Ramos (cell line): ENCODE data around the gene FAM216B.
"Not testable (repeated sequence)": the region's sequence is repeated elsewhere in the genome, so short reads cannot be mapped to it uniquely, and the experiment has no call there.

ENCODE experiments used
- in situ Hi-C: fragments of 300-500 bp; cut with MboI; formaldehyde crosslinking; loops from one replicate; pipeline ENCODE4 v1.14.3; 2022; ENCODE audit warnings: low sequenced_read_pairs; ENCODE audit not compliant: unreplicated experiment

The FAM216B gene

DNA sequence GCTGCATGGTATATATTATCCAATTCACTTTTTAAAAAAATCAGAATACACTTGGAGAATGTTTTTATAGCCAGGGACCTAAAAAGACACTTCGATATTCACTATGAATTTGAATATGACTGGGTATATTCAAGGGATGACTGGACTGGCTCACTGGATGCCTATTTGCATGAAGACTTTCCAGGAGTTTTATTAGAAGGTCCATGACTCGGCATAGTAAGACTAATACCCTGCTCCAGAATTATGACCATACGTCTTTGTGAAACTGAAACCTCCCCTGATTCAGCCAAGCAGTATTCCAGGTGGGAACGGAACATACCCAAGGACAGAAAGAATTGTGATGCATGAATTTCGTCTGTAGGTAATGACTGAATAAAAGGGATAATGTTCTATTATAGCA is 3.9 kb upstream of the FAM216B start:
- in situ Hi-C loops: no loop called here

DNA sequence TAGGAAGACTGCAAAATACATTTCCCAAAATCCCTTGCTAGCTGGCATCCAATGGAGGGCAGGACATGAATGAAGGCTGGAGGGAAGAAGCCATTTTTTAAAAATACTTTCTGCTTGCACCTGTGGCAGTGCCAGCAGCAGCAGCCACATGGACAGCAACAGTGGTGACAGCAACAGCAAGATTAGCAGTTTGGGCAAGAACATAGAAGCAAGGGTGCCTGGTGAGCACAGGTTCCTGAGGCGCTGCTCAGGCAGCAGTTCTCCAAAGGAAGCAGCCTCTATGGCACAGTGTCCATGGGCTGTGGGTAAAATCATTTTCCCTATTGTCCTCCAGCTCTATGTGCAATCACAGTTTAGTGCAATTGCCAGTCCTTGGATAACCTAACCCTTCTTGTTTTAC is 1.3 kb upstream of the FAM216B start:
- in situ Hi-C loops: no loop called here

DNA sequence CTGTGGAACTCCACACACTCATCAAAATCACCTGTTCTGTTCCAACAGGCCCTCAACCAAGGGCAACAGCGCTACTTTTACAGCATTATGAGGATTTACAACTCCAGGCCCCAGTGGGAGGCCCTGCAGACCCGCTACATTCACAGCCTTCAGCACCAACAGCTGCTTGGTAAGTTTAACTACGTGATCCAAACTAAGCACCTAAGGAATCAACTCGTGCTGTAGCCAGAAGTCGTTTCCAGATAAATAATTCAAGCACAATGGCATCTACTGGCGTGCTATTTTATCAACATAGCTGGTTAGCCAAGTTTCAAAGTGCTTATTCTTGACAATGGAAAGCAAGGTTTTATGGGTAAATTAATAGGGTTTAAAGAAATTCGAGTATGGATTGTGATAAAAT is 5.3 kb downstream of the FAM216B start:
- in situ Hi-C loops: no loop called here

DNA sequence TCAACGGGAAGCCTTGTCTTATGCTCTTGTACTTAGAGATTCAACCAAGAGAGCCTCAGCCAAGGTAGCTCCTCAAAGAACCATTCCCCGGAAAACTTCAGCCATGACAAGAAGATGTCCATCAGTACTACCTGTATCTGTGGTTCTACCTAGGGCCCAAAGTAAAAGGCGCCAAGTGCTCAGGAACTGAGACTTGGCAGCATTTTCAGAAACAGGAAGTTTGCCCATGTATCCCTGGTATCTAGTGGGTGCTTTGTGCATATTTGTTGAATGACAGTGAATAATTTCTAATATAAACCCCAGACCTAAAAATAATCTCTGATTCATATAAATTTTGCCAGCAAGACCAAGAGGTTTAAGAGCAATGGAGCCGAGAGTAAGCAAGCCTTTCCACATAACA is 7.2 kb downstream of the FAM216B start:
- in situ Hi-C loops: no loop called here

DNA sequence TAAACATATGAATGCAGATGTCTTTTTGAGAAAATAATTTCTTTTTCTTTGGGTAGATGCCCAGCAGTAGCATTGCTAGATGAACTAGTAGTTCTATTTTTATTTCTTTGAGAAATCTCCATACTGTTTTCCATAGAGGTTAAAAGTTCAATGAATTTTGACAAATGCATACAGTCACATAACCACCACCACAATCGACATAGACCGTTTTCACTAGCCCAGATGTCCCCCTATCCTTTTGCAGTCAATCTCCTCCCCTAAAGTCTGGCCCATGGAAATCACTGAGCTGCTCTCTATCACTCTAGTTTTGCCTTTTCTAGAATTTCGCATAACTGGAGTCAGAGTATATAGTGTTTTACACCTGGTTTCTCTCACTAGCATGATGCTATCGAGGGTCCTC is 10.8 kb downstream of the FAM216B start:
- in situ Hi-C loops: no loop called here

DNA sequence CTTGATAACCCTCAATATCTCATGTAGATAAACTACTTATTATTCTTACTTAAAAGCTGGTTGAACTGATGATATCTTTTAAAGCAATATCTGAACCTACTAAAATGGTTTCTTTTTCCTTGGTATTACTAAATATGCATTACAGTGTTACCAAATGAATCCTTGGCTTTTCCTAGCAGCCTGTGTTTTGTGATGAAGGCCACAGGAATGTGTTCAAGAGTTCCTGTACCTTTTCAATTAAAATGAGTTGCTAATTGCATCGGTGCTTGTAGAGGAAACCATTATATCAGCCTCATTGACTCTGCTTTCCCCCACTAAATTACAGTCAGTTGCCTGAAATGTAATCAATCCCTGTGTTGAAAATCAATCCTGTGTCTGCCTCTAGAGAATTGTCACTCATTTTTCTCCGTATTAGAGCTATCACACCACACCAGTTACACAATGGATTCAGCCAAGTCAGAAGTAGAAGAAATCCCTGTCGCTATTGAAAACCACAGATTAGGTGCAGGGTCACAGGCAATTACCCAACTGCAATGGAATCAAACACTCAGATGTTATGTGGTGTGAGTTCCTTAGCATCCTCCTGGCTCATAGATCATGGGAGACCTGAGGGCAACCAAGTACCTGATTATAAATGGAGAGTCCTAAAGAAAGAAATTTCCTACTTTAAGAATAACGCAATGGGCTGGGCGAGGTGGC is 13.3 kb downstream of the FAM216B start:
- in situ Hi-C loops: no loop called here

DNA sequence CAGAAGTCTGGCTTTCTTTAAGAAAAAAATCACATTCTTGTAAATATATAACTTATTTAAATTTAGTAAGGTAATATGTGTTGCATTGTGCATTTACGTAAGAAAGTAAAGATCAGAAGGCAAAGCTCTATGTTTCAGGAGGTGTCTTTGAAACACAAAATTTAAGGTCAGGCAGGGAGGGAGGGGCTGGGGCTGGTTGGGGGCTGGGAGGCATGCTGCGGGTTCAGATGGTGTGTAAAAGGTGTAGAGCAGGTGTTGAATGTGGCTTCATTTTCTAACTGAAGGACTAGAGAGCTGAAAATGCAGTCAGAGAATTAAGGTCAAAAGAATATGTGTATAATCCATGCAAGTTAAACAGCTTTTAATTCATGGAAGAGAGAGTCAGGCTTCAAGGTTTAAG is 14.3 kb downstream of the FAM216B start:
- in situ Hi-C loops: no loop called here

DNA sequence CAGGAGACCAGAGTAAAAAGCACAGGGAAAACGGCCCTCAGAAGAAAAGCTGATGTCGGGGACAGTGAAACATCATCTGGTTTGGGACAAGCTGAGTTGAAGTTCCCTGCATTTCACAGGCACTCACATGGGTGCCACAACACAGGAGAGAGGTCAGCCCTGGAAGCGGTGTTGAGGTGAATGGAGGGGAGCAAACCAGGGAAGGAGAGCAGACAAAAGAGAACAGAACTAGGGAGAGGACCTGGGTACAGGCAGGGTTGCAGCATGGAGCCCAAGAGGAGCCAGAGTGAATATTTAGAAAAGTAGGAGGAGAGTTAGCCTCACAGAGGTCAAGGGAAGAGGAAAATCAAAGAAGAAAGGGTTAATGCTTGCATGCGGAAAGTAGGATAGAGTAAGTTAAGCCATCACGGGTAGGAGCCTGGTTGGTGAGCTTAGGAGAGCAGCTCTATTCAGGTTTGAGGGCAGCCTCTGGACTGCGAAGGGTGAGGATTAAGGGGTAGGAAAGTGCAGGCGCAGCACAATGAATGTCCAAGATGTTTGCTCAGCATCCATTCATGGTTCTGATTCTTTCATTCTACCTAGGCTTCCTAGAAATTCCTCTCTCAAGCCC is 15.5 kb downstream of the FAM216B start:
- in situ Hi-C loops: no loop called here

DNA sequence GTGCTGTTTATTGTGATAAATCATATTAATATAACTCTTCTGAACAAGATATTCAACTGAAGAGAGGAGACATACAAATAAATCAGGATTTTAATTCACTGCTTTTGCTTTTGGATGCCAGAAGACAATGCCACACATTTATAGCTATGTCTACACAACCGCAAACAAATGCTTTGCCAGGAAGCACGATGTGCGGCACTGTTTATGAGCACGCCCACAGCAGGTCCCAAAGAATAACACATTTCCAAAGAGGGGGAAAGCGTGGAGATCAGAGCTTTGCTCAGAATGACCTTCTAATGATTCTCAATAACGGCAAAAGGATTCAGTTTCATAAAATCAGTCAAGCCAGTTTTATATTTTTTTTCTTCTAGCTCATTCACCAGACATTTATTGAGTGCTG is 16.7 kb downstream of the FAM216B start:
- in situ Hi-C loops: no loop called here

DNA sequence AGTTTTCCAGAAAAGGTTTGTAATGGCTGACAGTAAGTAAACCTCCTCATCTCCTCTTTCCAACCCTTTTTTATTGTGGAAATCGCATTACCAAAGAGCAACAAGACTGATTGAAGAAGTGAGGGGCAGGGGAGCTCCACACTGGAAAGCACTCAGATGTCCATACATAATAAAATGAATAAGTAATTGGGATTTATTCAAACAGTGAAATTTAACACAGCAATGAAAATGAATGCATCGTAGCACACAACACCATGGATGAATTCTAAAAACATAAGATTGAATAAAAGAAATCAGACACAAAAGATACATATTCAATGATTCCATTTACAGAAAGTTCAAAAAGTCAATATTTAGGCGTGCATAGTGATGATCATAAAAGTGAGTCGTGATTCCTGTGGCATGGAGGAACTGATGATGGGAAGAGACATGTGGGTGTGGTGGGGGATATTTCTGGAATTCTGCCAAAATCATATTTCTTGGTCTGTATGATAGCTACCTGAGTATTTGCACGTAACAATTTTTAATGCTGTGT is 18.8 kb downstream of the FAM216B start:
- in situ Hi-C loops: no loop called here

DNA sequence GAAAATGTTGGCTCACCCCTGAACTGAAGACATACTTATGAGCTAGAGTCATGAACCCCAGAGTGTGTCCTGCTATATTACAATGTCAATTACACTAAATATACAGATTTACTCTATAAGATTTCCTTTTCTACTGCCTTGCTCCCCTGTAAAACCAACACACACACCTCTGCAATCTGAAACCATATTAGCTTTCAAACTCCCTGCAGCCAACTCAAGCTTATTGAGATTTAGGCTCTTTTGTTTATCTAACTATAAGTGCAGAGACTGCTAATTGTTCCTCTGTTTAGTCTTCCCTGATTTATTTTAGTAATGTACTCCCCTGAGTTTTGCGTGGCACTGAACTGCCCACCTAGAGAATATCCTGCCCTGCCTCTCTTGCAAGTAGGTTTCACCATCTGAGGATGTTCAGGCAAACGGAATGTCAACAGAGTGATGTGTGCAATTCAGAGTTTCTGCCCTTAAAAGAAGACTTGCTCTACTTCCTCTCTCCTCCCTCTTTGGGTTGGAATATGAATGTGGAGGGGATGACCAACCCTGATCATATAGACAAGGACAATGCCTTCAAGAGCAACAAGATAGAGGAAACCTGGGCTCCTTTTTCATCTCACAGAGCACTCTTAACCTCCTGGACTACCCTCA is 22.3 kb downstream of the FAM216B start:
- in situ Hi-C loops: no loop called here

DNA sequence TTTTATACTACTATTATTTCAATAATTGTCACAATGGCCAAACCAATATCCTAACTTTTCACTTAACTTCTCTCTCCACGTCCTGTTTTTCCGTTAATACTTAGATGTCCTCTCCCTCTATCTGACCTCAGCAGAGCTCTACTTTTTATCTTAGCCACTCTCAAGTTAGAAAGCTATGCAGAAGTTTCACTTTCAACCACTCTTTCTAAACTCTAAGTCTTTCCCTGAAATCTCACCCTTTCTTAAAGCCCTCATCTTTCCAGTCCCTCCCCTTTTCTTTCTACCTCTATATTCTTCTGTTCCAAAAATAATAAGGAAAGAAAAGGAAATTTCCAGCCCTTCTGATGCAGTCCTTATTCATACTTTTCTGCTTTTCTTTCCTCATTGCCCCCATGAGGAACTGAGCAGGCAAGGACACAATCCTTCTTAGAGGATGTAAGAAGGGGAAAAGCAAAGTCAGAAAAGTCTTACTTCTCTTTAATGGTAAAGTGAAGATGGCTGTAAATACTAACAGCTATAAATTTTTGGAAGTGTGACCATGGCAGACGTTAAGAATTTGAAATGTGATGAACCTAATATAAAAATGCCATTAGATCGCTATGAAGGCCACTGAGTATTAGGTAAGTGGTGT is 23.0 kb downstream of the FAM216B start:
- in situ Hi-C loops: no loop called here

DNA sequence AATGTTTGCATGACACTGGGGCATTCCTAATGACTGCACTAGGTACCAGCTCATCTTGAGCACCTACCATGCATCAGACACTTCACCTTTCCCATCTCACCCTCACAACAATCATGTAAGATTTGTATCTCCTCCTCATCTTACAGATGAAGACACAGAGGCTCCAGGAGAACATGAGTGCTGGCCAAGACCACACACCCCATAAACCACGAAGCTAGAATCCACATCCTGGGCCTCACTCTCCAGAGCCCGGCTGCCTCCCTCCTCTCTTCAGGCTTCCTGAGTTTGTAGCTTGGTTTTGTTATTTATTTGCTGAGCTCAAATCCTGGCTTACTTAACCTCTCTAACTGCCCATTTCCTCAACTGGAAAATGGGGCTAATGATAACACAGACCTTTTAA is 25.9 kb downstream of the FAM216B start:
- in situ Hi-C loops: no loop called here

DNA sequence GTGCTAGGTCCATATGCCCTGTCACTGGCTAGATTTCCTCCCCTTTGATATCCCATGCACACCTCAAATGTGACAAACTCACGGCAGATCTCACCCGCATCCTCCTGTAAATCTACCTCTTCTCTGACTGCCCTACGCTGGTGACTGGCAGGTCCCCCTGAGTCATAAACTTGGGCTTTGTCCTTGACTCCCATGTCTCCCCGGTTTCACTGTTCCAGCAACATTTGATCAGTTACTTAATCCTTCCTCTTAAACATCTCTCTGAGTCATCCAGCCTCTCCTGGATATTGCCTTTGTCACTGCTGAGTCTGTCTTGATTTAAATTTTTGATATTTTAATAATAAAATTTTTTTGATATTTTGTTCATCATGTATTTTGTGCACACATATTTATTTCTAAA is 26.5 kb downstream of the FAM216B start:
- in situ Hi-C loops: no loop called here

DNA sequence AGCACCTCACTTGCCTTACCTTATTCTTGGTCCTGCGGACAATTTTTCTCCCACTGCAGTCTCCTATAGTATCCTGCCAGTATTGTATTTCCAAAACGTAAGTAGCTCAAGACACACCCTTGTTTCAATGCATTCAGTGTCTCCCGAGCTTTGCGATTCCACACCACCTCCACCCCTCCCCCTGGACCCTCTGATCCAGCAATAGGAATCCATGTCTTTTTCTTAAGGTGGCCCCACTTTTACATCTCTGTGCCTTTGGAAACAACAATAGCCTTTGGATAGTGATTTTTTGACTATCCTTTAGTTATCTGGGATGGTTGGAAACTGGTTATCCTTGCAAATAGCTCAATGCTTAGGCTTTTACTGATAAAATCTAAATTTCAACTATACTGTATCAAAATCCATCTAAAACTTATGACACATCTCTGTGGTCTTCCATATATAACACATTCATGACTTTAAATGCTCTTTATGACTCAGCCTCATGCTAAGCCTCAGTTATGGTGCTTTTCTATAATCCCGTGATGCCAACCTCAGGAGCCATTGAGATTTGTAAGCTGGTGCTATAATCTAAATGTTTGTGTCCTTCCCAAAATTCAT is 27.1 kb downstream of the FAM216B start:
- in situ Hi-C loops: no loop called here

DNA sequence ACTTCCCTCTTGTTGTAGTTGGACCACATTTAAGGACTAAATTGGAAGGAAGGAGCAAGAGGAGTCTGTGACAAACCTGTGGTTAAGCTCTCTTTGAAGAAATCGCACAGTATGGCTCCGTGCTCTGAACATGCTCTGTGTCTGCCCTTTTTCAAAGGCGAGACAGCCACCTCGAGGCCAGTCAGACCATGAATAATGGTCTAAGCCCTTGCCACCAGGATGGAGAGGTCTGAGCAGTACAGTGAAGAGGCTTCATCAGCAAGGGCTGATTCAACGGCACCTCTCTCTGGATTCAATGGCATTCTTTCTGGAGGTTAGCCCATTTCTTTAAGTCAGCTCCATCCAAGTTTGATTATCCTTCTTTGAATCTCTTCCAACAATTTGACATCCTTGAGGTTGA is 30.9 kb downstream of the FAM216B start:
- in situ Hi-C loops: no loop called here

DNA sequence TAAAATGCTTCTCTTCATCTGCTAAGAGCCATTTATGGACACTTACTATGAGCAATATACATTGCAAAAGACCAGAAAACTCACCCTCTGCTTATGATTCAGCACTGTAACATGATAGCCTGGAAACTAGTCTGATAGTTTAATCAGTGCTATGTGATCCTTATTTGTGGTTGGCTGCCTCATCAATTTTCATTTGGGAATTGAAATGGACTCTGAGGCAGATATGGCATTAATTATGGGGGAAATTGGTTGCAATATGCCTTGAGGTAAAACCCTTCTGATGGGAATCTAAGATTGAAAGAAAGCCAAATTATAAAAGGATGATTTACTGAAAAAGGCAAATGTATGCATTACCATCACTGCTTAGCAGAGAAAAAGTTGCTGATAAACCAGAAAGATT is 33.5 kb downstream of the FAM216B start:
- in situ Hi-C loops: no loop called here

DNA sequence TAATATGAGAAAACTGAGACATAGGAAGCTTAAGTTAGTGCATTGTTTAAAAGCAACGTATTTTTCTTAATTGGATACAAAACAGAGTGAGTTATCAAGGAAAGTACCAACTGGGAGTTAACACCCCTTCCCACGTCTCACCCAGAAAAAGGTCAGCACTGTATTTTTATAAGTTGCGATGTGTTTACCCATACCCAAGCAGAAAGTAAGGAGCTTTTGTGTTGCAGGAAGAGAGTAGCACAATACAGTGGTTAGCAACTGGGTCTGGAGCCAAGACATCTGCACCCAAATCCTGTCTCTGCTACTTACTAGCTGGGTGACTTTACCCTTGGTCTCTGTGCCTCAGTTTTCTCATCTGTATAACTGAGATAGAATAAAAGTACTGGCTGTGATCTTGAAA is 34.3 kb downstream of the FAM216B start:
- in situ Hi-C loops: no loop called here

DNA sequence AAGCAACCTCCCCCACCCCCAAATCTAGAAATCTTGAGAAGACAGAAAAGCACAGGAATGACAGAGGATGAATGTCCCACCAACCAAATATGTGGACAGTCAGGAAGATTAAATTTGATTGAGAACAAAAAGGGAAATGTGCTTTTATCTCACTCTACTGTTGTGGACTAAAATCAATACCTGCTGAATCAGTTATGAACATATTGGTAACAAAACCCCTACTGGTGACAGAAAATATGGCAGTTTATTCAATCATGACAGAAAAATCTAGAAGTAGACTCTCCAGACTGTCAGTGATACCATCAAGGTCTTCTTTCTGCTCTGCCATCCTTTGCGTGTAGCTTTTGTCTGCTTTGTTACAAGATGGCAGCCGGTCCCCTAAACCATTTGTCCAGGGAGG is 35.2 kb downstream of the FAM216B start:
- in situ Hi-C loops: no loop called here

DNA sequence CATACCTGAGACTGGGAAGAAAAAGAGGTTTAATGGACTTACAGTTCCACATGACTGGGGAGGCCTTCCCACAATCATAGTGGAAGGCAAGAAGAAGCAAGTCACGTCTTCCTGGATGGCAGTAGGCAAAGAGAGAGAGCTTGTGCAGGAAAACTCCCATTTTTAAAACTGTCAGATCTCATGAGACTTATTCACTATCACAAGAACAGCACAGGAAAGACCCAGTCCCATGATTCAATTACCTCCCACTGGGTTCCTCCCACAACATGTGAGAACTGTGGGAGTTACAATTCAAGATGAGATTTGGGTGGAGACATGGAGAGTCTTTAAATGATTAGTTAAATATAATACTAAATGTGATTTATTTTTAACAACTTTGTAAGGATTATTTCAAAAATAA is 38.3 kb downstream of the FAM216B start:
- in situ Hi-C loops: not testable (repeated sequence)

DNA sequence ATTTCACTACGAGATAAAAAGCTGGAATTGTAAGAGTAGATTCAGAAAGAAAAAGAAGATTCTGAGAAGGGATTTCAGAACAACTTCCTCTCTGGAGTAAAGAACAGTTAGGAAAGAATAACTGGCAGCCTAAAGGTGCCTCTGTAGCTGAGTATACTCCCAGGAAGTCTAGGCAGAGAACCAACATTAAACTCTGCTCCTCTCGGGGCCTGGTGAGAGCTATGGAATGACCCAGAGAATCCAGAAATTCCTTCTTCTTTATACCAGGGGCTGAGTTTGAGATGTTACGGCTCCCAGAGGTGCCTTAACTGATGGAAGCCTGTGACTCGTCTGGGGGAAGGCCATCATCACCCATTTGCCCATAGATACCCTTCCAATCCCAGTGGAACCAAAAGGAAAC is 39.1 kb downstream of the FAM216B start:
- in situ Hi-C loops: no loop called here
